Natural killer cell (primary cell): ENCODE data around the gene FIG4. TPM values are rescaled to one million over a fixed set of nuclear protein-coding genes. Genes with fewer than 3 reads are reported as not detected.
"Not testable (repeated sequence)": the region's sequence is repeated elsewhere in the genome, so short reads cannot be mapped to it uniquely, and the experiment has no call there.

ENCODE experiments used
- ATAC-seq, 3 donors: fragments of 150-1000 bp in 2 of 3; fragments of 200-7000 bp in 1 of 3; cut with Tn5 transposase; 1 replicate in 1 of 3; 2 replicates in 2 of 3; pipeline ENCODE4 v1.10.0; 2021; ENCODE audit warnings: mild to moderate bottlenecking in 2 of 3, moderate library complexity in 2 of 3
- DNase-seq, 2 donors: peaks; one replicate each; pipeline versions ENCODE4 v3.0.0 to v3.0.0-alpha.2; 2013 to 2021; ENCODE audit warnings: mixed read lengths in 1 of 2
- H3K27ac ChIP-seq: one replicate; pipeline ENCODE4 v1.5.1; 2013; ENCODE audit warnings: mild to moderate bottlenecking, low read length
- H3K27me3 ChIP-seq: one replicate; pipeline ENCODE4 v1.6.1; 2013; ENCODE audit warnings: low read length; ENCODE audit not compliant: control insufficient read depth, insufficient read depth
- H3K36me3 ChIP-seq: one replicate; pipeline ENCODE4 v1.6.1; 2013; ENCODE audit warnings: low read length; ENCODE audit not compliant: control insufficient read depth, insufficient read depth
- H3K4me1 ChIP-seq: one replicate; pipeline ENCODE4 v1.6.1; 2013; ENCODE audit warnings: low read length; ENCODE audit not compliant: control insufficient read depth, insufficient read depth
- H3K4me3 ChIP-seq: one replicate; pipeline ENCODE4 v1.5.1; 2013; ENCODE audit warnings: low read length
- H3K9me3 ChIP-seq: one replicate; pipeline ENCODE4 v1.6.1; 2013; ENCODE audit warnings: low read length; ENCODE audit not compliant: control insufficient read depth, insufficient read depth
- H3K27ac Mint-ChIP-seq, 2 donors: one replicate each; pipeline ENCODE4 v1.8.0; 2022; ENCODE audit warnings: mild to moderate bottlenecking in 2 of 2, mixed read lengths in 2 of 2, moderate library complexity in 1 of 2
- H3K27me3 Mint-ChIP-seq, 2 donors: one replicate each; pipeline ENCODE4 v1.8.0; 2022; ENCODE audit warnings: low read depth in 2 of 2, mixed read lengths in 2 of 2
- H3K36me3 Mint-ChIP-seq: one replicate; pipeline ENCODE4 v1.8.0; 2022; ENCODE audit warnings: mixed read lengths
- H3K4me1 Mint-ChIP-seq, 2 donors: one replicate each; pipeline ENCODE4 v1.8.0; 2022; ENCODE audit warnings: mixed read lengths in 2 of 2
- H3K4me3 Mint-ChIP-seq: one replicate; pipeline ENCODE4 v1.8.0; 2022; ENCODE audit warnings: mild to moderate bottlenecking, moderate library complexity, mixed read lengths
- H3K9me3 Mint-ChIP-seq, 2 donors: one replicate each; pipeline ENCODE4 v1.8.0; 2022; ENCODE audit warnings: mixed read lengths in 2 of 2
- CTCF ChIP-seq: fragments of 200-600 bp; IDR thresholded peaks from one replicate; pipeline ENCODE4 v1.8.0; 2022; ENCODE audit warnings: antibody characterized with exemption
- WGBS: methylation state at CpG from one replicate; pipeline ENCODE4 v1.1.7; 2013; ENCODE audit warnings: missing lambda C conversion rate; ENCODE audit not compliant: insufficient coverage; 5-methylcytosine and 5-hydroxymethylcytosine counted together
- intact Hi-C: fragments of 100-400 bp; cut with micrococcal nuclease; formaldehyde crosslinking; loops from one replicate; pipeline ENCODE4 v1.14.2; 2022
- total RNA-seq, 4 donors: library from RNA; stranded (reverse); fragments of 120-200 nt in 1 of 4; gene quantifications; one replicate each; pipeline versions ENCODE4 v1.2.3 to v1.2.4, GENCODE V29; 2013 to 2022

Gene FIG4
- total RNA-seq, 3 donors from 2014 or later (not counting 1 experiment from before 2014, with no cell fraction given), result 15.7 to 38.5 (median 20.7) TPM

DNA sequence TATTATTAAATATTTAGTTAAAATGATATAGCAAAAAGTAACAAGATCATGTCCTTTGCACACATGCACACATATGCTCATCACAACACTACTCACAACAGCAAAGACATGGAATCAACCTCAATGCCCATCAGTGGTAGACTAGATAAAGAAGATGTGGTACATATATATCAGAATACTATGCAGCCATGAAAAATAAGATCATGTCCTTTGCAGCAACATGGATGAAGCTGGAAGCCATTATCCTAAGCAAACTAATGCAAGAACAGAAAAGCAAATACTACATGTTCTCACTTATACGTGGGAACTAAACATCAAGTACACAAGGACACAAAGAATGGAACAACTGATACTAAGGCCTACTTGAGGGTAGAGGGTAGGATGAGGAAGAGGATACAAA lies 14.4 kb upstream of the FIG4 start:
- ATAC-seq (no peak), DNase-seq (no peak)
- intact Hi-C loops, result no loop called here
- H3K9me3 Mint-ChIP-seq, result no peaks in the 10 kb centered on the region
- TF ChIP-seq CTCF, result no peak
- Histone ChIP-seq H3K27ac (no peak overlapping the region), H3K9me3 (no peaks in the 10 kb centered on the region), H3K4me3 (no peak overlapping the region), H3K36me3 (no peaks in the 10 kb centered on the region), H3K27me3 (no peaks in the 10 kb centered on the region), H3K4me1 (no peaks in the 10 kb centered on the region)
- no CpG with 5 or more reads among the region's 1 CpG for WGBS
- no peak overlapping the region for H3K27ac Mint-ChIP-seq
- no peak overlapping the region for H3K4me3 Mint-ChIP-seq
- no peaks in the 10 kb centered on the region for H3K27me3 Mint-ChIP-seq
- H3K4me1 Mint-ChIP-seq, result peaks cover 0 to 2% of the 10 kb centered on the region in 2 donors
- H3K36me3 Mint-ChIP-seq, result no peaks in the 10 kb centered on the region

GRCh38 chr6:109678240-109678639 lies 12.9 kb upstream of the FIG4 start:
- ATAC-seq (no peak), DNase-seq (no peak)
- Histone ChIP-seq H3K4me3 (no peak overlapping the region), H3K27ac (no peak overlapping the region), H3K9me3 (no peaks in the 10 kb centered on the region), H3K4me1 (no peaks in the 10 kb centered on the region), H3K36me3 (no peaks in the 10 kb centered on the region), H3K27me3 (no peaks in the 10 kb centered on the region)
- TF ChIP-seq CTCF, result no peak
- peaks cover 0 to 4% of the 10 kb centered on the region in 2 donors for H3K4me1 Mint-ChIP-seq
- no peaks in the 10 kb centered on the region for H3K9me3 Mint-ChIP-seq
- H3K27ac Mint-ChIP-seq, result no peak overlapping the region
- H3K4me3 Mint-ChIP-seq, result no peak overlapping the region
- no peaks in the 10 kb centered on the region for H3K27me3 Mint-ChIP-seq
- intact Hi-C loops, result no loop called here
- 94% methylated on average over 2 of the region's 4 CpGs for WGBS
- no peaks in the 10 kb centered on the region for H3K36me3 Mint-ChIP-seq

- H3K4me1 ChIP-seq, H3K9me3 Mint-ChIP-seq, H3K4me3 ChIP-seq, H3K27me3 ChIP-seq, H3K36me3 ChIP-seq, H3K4me3 Mint-ChIP-seq, ATAC-seq, H3K27me3 Mint-ChIP-seq, H3K27ac ChIP-seq, H3K4me1 Mint-ChIP-seq, H3K9me3 ChIP-seq, H3K27ac Mint-ChIP-seq, DNase-seq, intact Hi-C loops, H3K36me3 Mint-ChIP-seq: not testable (repeated sequence)
- WGBS, result 97% methylated on average over 14 of the region's 15 CpGs
These were observed 12.2 kb upstream of the FIG4 start for GRCh38 chr6:109678661-109679505.

DNA sequence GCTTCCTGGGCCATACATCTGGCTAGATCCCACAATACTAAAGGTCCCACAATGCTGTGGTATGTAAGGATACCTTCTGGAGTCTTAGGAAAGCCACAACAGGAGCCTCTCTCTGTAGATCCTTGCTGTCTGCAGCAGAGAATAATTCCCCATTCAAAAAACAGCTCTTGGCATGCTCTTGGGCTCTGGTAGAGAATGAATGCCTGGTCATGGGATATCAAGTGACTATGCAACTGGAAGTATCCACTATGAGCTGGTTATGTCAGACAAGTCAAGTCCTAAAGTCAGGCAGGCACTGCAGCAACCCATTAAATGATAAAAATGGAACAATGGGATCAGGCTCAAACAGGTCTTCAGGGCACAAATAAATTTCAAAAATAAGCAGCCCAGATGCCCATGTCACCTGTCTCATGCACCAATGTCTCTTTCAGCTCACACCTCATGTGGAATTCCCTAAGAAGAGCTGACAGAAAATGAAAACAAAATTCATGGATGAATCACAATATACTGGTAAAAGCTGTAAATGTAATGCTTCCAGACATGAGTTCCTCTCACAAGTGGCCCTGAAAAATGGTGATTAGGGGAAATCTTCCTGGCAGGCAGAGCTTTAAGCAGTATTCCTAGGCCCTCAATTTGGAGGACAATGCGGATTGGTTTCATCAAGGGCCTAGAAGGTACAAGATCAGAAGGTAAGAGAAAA lies 4.4 kb upstream of the FIG4 start:
- intact Hi-C loops, result no loop called here
- 100% methylated on average over 1 of the region's 1 CpG for WGBS

More for the DNA sequence above, 4.4 kb upstream of the FIG4 start:
- Histone ChIP-seq H3K36me3 (no peaks in the 10 kb centered on the region), H3K27me3 (no peaks in the 10 kb centered on the region), H3K9me3 (no peaks in the 10 kb centered on the region), H3K27ac (no peak overlapping the region), H3K4me1 (peaks cover 10% of the 10 kb centered on the region), H3K4me3 (no peak overlapping the region)
- ATAC-seq (no peak), DNase-seq (no peak)
- no peaks in the 10 kb centered on the region for H3K36me3 Mint-ChIP-seq
- no peak overlapping the region for H3K4me3 Mint-ChIP-seq
- H3K4me1 Mint-ChIP-seq, result peaks cover 20 to 30% of the 10 kb centered on the region in 2 donors
- no peak for TF ChIP-seq CTCF
- no peaks in the 10 kb centered on the region for H3K27me3 Mint-ChIP-seq
- no peaks in the 10 kb centered on the region for H3K9me3 Mint-ChIP-seq
- no peak overlapping the region for H3K27ac Mint-ChIP-seq
